ENCODE results near the gene ZDHHC12.

The ZDHHC12 gene

GRCh38 chr9:128685636-128686489 is 38.1 kb downstream of the ZDHHC12 start:
- DNase-seq: peak; percentile 48

GRCh38 chr9:128684325-128685199 is 39.4 kb downstream of the ZDHHC12 start:
- peak; percentile 88 for DNase-seq

- no peak for DNase-seq
Observed at GRCh38 chr9:128684065-128684324, 39.9 kb downstream of the ZDHHC12 start.

- DNase-seq: peak; percentile 63
Observed at GRCh38 chr9:128683340-128684064, 40.4 kb downstream of the ZDHHC12 start.

GRCh38 chr9:128677794-128678193 is 46.1 kb downstream of the ZDHHC12 start:
- DNase-seq: no peak

- DNase-seq: no peak
Observed at GRCh38 chr9:128675382-128675781, 48.5 kb downstream of the ZDHHC12 start.

Measured in stimulated activated CD4-positive, alpha-beta T cell treated with anti-CD3 and anti-CD28 coated beads, Interleukin-15, amount 100 ng/mL, for 24 hours (primary cell).